Measurements from ENCODE around the gene PTTG1IP. TPM values are rescaled to one million over a fixed set of nuclear protein-coding genes. Genes with fewer than 3 reads are reported as not detected.

Gene PTTG1IP
- total and polyA plus RNA-seq, 2 of the 4 experiments (the other 2 are of a cell fraction) = 167 to 194 TPM

GRCh38 chr21:44815225-44815624 is 58.3 kb downstream of the PTTG1IP start:
- Histone ChIP-seq H4K20me1 (ENCODE audit: insufficient read depth, low read length) (peaks cover 67% of the 10 kb centered on the region), H3K4ac (ENCODE audit: low read depth, low read length) (no peak overlapping the region), H3K9me1 (ENCODE audit: insufficient read depth, low read length) (peaks cover 11% of the 10 kb centered on the region), H2AFZ (replicated peaks; ENCODE audit: low read length, poor library complexity) (no peak overlapping the region), H2AK9ac (replicated peaks; ENCODE audit: low read depth, low read length, poor library complexity) (no peak overlapping the region), H3K4me3 (ENCODE audit: insufficient read depth, low read depth, low read length) (no peak overlapping the region), H3K23ac (ENCODE audit: low read depth, low read length) (no peak overlapping the region), H2BK120ac (ENCODE audit: low read depth, low read length) (no peak overlapping the region), H3K18ac (ENCODE audit: low read depth, low read length) (no peak overlapping the region), H3K9me3 (ENCODE audit: control insufficient read depth, insufficient read depth, low read length) (peaks cover 16% of the 10 kb centered on the region), H3K56ac (ENCODE audit: extremely low read depth, insufficient read depth, low read length) (no peak overlapping the region), H2BK20ac (ENCODE audit: low read depth, low read length) (no peak overlapping the region), H4K5ac (ENCODE audit: low read depth, low read length) (no peak overlapping the region), H3K36me3 (ENCODE audit: control insufficient read depth, insufficient read depth, low read length) (peaks cover 15% of the 10 kb centered on the region; the same call in 1 of the 2 replicates), H3K14ac (replicated peaks; ENCODE audit: low read depth, low read length) (no peak overlapping the region), H3K27me3 (ENCODE audit: control insufficient read depth, insufficient read depth, low read length) (no peaks in the 10 kb centered on the region), H2BK15ac (ENCODE audit: low read depth, low read length) (no peak overlapping the region), H3K4me2 (ENCODE audit: low read depth, low read length) (no peak overlapping the region), H3K9ac (ENCODE audit: low read depth, low read length) (no peak overlapping the region), H4K8ac (ENCODE audit: low read depth in 2 of 2, low read length in 2 of 2) (no peak overlapping the region), H2AK5ac (ENCODE audit: low read depth, low read length) (no peak overlapping the region), H2BK5ac (ENCODE audit: low read depth, low read length, poor library complexity, severe bottlenecking) (no peak overlapping the region), H3K79me1 (ENCODE audit: low read depth in 1 of 2, low read length in 2 of 2) (peaks cover 25 to 76% of the 10 kb centered on the region in 2 experiments), H3K27ac (ENCODE audit: insufficient read depth, low read length) (no peak overlapping the region), H3K4me1 (ENCODE audit: control insufficient read depth, insufficient read depth, low read length) (peaks cover 8% of the 10 kb centered on the region; the same call in 1 of the 2 replicates), H4K91ac (ENCODE audit: insufficient read depth, low read depth, low read length) (no peak overlapping the region)
- dilution Hi-C loops (cut with HindIII; ENCODE audit: low sequenced_read_pairs, unreplicated experiment) = no loop called here
- DNase-seq (no peak), ATAC-seq (ENCODE audit: low read depth) (no peak)
- ChIA-PET POLR2A (ENCODE audit: unreplicated experiment) (no interaction called here), CTCF (no interaction called here)
- no peak for TF ChIP-seq RFX5 (IDR thresholded peaks at IDR 0.05; ENCODE audit: low read depth, low read length)
- TF ChIP-seq MAFK (IDR thresholded peaks at IDR 0.05; ENCODE audit: low read depth, low read length) = no peak
- TF ChIP-seq MAZ (IDR thresholded peaks at IDR 0.05; ENCODE audit: borderline replicate concordance, low read depth, low read length) = no peak
- no peak for TF ChIP-seq ELK1 (IDR thresholded peaks at IDR 0.05; ENCODE audit: borderline replicate concordance, low read depth, low read length)
- TF ChIP-seq RAD21 (IDR thresholded peaks at IDR 0.05; ENCODE audit: low read length) = no peak
- TF ChIP-seq BHLHE40 (IDR thresholded peaks at IDR 0.05; ENCODE audit: low read depth, low read length) = no peak
- no peak for TF ChIP-seq FOS (IDR thresholded peaks at IDR 0.05; ENCODE audit: low read depth, low read length)
- TF ChIP-seq CEBPB (IDR thresholded peaks at IDR 0.05; ENCODE audit: low read depth, low read length) = no peak
- TF ChIP-seq CHD1 (IDR thresholded peaks at IDR 0.05; ENCODE audit: low read depth, low read length) = no peak
- TF ChIP-seq RCOR1 (IDR thresholded peaks at IDR 0.05; ENCODE audit: insufficient replicate concordance, low read length) = no peak
- no peak for TF ChIP-seq NFE2L2 (IDR thresholded peaks at IDR 0.05; ENCODE audit: low read depth, low read length)
- no peak for TF ChIP-seq MXI1 (IDR thresholded peaks at IDR 0.05; ENCODE audit: borderline replicate concordance, low read depth, low read length)
- TF ChIP-seq POLR2A (IDR thresholded peaks at IDR 0.05; ENCODE audit: low read depth, low read length) = no peak
- no peak for TF ChIP-seq SMC3 (IDR thresholded peaks at IDR 0.05; ENCODE audit: low read depth, low read length)
- no peak for TF ChIP-seq USF2 (IDR thresholded peaks at IDR 0.05; ENCODE audit: low read depth, low read length)
- in situ Hi-C loops (cut with MboI; ENCODE audit: low sequenced_read_pairs) = loop anchor here (25.0 kb wide), 1 partner anchor 297 kb away; no protein-coding TSS in a partner anchor
- WGBS, 2 experiments (ENCODE audit: extremely low coverage in 2 of 2, insufficient read length in 1 of 2) = 100% methylated on average over 1 of the region's 8 CpGs; no CpG with 5 or more reads in 1 of the 2 experiments
- intact Hi-C loops (cut with micrococcal nuclease) = loop anchor here (5.0 kb wide), 1 partner anchor 57 kb away; the partner anchor contains the start of gene PTTG1IP
- BruUV-seq (replicated peaks) = no TSS peak

All from IMR-90 (cell line).